Upper lobe of left lung (tissue), 4 donors: Measurements from ENCODE around the gene C2orf76.

Experiments
- CTCF ChIP-seq, 6 experiments: fragments of 450-650 bp in 4 of 6; fragments of 200-600 bp in 2 of 6; sonication (generic) in 2 of 6; IDR thresholded peaks; one replicate each; pipeline ENCODE4 v1.5.1; 2016 to 2019; ENCODE audit warnings: antibody characterized with exemption in 6 of 6
- POLR2A ChIP-seq, 4 donors: fragments of 450-650 bp; IDR thresholded peaks; one replicate each; pipeline ENCODE4 v1.5.1; 2016 to 2017; ENCODE audit warnings: antibody characterized with exemption in 4 of 4, mild to moderate bottlenecking in 2 of 4

GRCh38 chr2:119282996-119283511, 83.6 kb downstream of the C2orf76 start:
- TF ChIP-seq POLR2A (IDR thresholded peaks at IDR 0.05), result no peak
- TF ChIP-seq CTCF (IDR thresholded peaks at IDR 0.05), result no peak
